Activated CD4-positive, alpha-beta T cell treated with anti-CD3 and anti-CD28 coated beads, Interleukin-2, Interleukin-6, amounts not matched to agents 100 ng/mL and 50 ng/mL, durations not matched to agents 16 hours and 8 hours (primary cell): ENCODE measurements around the gene BRIP1.
"Not testable (repeated sequence)": the region's sequence is repeated elsewhere in the genome, so short reads cannot be mapped to it uniquely, and the experiment has no call there.

Source experiments
- DNase-seq: peaks from one replicate; pipeline ENCODE4 v3.0.0-alpha.2; 2020

The BRIP1 gene

DNA sequence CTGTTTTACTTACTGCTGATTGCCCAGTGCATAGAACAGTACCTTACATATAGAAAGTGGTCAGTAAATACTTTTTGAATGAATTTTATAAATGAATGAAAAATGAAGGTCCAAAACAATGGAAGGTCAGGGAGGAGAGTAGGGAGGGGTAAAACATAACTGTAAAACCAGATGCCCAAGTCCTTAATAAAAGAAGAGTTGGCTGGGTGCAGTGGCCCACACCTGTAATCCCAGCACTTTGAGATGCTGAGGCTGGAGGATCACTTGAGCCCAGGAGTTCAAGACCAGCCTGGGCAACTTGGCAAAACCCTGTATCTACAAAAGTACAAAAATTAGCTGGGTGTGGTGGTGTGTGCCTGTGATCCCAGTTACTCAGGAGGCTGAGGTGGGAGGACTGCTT lies 108.2 kb downstream of the BRIP1 start:
- DNase-seq, result no peak

DNA sequence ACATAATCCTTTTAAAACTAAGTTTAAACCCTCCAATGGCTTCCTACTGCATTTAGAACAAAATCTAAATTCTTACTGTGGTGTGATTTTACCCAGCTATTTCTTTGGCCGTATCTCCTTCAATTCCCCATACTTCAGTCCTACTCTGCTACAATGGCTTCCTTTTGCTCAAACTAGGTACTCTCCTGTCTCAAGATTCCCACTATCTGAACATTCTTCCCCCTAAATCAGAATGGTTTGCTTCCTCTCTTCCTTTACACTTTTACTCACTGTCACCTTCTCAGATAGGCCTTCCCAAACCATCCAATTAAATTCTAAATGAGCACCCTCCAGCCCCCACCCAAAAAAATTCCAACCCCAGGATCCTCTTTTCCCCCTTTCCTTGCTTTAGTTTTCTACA lies 109.2 kb downstream of the BRIP1 start:
- no peak for DNase-seq

DNA sequence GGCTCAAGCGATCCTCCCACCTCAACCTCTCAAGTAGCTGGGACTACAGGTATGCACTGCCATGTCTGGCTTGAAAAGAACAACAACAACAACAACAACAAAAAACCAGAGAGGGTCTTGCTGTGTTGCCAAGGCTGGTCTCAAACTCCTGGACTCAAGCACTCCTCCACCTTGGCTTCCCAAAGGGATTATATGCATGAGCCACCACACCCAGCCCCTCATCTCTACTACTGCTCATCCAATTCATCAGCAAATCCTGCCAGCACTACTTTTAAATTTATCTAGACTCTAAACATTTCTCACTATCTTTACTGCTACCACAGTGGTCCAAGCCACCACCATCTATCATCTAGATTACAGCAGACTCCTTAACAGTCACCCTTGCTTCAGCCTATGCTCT lies 109.6 kb downstream of the BRIP1 start:
- DNase-seq, result no peak

DNA sequence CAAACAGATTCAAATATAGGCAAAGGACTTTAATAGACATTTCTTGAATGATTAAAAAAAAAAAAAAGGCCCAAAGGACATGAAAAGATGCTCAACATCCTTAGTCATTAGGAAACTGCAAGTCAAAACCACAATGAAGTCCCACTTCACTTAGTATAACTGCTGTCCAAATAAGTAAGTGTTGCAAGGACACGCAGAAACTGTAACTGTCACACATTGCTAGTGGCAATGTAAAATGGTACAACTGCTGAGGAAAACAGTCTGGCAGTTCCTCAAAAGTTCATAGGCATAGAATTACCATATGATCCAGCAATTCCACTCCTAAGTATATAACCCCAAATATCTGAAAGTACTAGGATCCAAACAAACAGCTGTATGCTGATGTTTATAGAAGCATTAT lies 112.7 kb downstream of the BRIP1 start:
- DNase-seq, result peak; percentile 65

DNA sequence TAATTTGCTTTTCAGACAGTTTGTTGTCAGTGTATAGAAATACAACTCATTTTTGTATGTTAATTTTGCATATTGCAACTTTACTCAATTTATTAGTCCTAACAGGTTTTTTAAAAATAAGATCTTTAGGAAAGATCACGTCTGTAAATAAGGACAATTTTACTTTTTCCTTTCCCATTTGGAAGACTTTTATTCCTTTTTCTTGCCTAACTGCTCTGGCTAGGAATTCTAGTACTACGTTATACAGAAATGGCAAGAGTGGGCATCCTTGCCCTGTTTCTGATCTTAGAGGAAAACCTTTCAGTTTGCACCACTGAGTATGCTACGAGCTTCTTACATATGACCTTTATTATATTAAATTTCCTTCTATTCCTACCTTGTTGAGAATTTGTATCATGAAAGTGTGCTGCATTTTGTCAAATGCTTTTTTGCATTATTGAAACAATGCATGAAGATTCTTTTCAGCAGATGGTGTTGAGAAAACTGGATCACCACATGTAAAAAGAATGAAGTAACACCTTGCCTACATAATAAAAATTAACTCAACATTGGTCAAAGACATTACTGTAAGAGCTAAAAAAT lies 113.4 kb downstream of the BRIP1 start:
- no peak for DNase-seq

DNA sequence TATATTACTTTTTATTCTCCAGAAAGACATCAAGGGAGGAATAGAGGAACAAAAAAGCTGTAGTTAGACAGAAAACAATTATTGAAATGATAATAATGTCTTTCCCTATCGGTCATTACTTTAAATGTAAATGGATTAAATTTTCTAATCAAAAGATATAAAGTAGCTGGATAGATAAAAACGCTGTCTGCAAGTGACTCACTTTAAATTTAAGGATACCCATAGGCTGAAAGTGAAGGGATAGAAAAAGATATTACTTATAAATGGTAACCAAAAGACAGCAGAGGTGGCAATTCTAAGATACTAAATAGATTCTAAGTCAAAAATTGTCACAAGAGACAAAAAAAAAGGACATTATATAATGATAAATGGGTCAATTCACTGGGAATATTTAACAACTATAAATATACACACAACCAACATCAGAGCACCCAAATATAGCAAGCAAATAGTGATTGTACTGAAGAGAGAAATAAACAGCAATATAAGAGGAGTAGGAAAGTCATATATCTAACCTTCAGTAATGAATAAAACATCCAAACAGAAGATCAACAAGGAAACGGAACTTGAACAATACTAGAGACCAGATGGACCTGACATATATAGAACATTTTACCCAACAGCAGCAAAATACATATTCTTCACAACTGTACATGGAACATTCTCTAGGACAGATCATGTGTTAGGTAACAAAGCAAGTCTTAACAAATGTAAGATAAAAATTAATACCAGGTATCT lies 116.9 kb downstream of the BRIP1 start:
- DNase-seq, result no peak

DNA sequence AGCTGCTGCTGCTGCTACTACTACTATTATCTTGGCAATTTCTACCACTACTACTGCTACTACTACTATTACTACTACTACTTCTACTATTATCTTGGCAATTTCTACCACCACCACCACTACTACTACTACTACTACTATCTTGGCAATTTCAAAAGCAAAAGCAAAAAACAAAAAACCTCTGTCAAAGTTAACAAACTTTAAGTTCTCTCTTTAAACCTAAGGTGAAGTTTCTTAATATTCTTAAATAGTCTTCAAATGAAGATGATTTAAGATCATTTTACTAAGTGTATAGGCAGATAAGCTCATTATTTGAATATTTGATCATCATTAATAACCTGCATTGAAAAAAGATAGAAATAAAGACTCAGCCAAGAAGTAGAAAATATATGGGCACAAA lies 118.5 kb downstream of the BRIP1 start:
- DNase-seq, result no peak

DNA sequence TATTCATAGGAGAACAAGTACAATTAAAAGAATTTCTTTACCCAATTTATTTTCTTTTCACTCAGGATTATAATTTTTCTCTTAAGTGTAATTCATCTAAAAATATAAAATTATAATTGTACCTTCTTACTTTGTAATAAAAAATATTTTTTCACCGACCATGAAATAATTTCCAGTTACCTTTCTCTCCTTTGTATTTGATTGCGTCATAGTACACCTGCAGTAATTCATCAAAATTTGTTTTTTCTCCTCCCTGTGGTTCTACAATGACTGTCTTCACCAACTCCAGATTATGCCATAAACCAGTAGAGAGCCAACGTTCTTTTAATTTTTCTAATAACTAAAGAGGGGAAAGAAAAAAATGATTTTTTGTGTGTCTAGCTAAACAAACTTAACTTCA lies 119.1 kb downstream of the BRIP1 start:
- DNase-seq, result no peak

DNA sequence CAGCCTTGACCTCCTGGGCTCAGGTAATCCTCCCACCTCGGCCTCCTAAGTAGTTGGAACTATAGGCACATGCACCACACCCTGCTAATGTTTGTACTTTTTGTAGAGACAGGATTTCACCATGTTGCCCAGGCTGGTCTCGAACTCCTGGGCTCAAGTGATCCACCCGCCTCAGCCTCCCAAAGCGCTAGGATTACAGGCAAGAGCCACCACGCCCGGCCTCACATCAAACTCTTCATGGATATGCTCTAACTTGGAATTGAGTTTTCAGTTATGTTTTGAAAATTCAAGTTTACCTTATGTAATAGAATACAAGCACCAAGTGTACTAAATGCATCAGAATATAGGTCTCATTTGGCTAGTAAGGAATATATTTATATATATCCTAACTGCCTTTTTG lies 119.6 kb downstream of the BRIP1 start:
- DNase-seq, result no peak

DNA sequence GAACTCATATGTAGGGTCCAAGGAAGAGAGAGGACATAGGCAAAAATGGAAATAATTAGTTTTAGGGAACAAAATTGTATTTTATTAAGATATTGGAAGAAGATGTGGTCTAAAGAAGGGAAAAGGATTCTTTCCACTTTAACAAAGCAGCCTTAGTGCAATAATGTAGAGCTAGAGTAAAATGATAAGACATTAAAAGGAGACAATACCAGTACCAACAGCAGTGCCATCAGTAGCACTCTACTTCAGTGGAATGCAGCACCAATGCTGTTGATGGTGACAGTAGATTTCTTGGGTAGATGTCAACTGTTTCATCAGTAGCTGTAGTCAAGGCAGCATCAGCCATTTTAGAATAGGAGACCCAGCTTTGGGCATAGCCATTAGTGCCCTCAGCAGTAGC lies 124.3 kb downstream of the BRIP1 start:
- DNase-seq, result no peak

DNA sequence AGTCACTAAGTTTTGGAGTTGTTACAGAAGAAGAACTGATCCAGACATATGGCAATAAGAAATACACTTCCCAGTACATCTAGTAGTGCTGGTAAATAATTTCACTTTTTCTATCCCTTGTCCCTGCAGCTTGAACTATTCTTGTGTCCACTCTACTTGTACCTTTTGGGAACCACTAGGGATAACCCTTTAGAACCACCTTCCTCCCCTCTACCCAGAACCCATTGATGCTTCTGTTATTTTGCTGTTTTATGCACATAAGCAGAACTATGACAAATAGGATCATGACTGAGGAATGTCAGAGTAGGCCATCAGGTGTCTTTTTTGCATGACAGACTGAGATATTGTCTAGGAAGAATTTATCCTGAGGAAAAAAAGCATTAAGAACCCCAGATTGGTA lies 125.1 kb downstream of the BRIP1 start:
- DNase-seq, result no peak

DNA sequence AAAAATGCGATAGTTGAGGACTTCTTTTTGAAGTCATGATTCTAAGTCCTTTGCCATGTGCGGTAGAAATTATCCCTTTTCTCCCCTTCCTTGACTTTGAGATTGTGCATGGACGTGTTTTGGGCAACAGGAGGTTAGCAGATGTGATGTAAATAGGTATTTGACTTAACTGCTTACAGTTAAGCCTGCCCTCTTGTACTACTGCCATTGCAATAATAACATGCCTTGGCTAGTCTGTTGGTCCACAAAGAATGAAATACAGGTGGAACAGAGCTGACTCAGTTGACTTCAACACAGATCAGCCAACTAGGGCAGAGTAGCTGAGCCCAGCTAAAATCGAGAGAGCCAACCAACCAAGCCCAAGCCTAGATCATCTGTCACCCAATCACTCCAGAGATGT lies 125.5 kb downstream of the BRIP1 start:
- no peak for DNase-seq

DNA sequence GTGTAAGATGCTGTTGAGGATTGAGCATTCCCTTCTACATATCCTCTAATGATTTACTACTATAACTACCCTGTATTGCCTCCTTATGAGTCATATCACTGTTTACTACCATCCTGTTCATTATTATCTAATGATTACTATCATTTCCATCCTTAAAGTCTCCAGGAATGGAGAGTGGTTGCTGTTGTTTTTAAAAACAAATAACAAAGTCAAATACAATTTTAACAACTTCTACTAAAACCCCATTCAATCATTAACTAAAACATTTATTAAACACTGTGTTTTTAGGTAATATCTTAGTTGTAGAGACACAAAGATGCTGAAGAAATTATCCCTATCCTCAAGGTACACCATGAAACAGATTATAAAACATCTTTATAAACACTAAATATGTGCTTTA lies 126.9 kb downstream of the BRIP1 start:
- no peak for DNase-seq

DNA sequence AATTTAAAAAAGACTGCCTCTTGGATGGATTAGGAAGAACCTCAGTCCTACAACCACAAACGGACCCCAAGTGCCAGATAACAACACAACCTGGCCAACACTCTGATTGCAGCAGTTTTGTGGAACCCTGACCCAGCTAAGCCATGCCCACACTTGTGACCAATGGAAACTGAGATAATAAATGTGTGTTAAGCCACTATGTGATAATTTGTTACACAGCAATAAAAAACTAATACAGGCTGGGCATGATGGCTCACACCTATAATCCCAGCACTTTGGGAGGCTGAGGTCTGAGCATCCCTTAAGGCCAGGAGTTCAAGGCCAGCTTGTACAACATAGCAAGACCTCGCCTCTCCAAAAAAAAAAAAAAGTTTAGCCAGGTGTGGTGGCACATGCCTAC lies 127.5 kb downstream of the BRIP1 start:
- DNase-seq, result no peak

DNA sequence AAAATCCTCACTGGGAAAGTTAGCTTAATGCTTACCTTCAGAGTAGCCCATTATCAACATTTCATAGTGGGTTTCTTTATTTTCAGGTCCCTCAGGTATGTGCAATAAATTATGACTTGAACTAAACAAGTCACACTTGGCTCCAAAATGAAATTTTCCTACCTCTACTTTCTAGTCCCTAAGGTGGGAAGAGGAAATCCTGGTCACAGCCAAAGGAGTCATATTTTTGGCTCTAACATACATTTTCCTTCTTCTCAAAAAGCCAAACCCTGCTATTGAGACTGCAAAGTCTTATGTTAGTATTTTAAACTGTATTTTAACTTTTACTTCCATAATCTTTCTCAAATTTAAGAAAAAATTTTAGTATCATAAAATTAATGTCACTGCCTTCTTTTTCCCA lies 128.9 kb downstream of the BRIP1 start:
- no peak for DNase-seq

DNA sequence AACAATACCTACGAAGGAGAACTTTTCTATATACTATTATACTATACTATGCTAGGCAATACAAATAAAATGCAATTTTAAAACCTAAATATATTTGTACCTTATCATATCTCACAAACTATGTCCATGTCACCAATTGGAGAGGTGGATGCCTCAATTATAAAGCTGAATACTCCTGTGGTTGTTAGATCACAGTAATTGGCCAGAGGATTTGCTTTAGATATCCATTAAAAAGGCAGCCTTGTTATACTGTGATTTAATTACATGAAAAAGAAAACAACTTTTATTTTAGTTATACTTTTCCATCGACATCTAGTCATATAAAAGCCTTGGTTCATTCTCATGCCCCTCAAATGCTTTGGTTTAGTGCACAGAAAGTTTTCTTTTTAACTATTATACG lies 129.3 kb downstream of the BRIP1 start:
- no peak for DNase-seq

DNA sequence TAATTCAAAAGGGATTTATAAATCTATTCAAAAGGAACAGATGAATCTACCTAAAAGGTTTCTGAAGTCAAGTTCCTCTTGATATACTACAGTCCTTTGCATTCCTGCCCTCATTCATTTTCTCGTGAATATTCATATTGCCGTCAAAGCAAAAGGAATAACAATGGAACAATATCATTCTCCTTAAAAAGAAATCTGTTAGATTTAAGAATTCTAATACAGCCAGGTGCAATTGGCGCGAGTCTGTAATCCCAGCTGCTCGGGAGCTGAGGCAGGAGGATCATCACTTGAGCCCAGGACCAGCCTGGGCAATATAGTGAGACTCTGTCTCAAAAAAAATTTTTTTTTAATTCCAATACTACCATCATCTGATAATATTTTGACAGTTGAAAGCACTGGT lies 130.3 kb downstream of the BRIP1 start:
- no peak for DNase-seq

DNA sequence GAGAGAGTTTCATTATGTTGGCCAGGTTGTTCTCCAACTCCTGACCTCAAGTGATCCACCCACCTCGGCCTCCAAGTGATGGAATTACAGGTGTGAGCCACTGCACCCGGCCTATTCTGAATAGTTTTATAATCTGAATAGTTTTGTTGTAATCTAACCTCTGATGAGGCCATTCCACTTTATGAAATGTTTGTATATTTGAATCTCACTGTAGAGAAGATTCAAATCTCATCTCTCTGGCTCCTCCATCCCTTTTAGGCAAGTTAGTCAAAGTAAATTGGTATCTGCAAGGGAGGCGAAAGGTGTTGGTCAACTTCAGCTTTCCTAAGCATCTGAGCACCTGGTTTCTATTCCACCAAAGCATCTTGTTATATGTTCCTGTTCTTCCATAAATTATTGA lies 131.2 kb downstream of the BRIP1 start:
- no peak for DNase-seq

DNA sequence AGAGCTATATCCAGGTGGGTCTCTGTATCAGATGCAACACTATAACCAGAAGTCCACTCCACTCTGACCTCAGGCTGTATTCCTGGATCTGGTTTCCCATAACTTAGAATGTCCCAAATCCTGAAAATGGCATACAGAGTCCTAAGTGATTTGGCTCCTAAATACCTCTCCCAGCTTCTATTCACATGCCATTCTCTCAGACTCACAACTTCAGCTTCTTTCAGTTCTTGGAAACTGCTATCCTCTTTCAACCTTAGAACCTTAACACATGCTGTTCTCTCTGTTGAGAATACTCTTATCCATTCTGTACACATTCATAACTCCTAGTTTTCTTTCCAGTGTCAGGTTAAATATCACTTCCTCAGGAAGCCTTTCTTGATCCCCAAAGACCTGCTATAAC lies 132.0 kb downstream of the BRIP1 start:
- no peak for DNase-seq

DNA sequence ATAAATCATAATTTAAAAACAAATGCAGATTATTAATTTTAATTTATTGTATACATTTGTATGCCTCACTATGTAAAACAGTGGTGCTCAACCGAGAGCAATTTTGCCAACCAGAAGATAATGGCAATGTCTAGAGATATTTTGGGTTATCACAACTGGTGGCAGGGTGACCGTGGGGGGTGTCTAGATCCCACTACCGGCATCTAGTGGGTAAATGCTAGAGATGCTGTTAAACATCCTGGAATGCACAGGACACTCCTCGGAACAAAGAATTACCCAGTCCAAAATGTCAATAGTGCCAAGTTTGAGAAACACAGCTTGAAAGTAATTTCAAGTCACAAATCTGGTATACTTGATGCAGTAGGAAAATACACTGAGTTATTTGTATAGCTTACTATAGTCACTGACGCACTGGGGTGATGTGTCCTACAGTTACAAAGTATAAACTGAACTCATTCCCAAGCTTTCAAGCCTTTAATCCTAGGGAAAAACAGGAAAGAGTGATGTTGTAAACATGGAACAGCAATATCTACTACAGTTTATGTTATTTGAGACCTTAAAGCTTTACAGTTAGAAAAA lies 133.5 kb downstream of the BRIP1 start:
- no peak for DNase-seq

DNA sequence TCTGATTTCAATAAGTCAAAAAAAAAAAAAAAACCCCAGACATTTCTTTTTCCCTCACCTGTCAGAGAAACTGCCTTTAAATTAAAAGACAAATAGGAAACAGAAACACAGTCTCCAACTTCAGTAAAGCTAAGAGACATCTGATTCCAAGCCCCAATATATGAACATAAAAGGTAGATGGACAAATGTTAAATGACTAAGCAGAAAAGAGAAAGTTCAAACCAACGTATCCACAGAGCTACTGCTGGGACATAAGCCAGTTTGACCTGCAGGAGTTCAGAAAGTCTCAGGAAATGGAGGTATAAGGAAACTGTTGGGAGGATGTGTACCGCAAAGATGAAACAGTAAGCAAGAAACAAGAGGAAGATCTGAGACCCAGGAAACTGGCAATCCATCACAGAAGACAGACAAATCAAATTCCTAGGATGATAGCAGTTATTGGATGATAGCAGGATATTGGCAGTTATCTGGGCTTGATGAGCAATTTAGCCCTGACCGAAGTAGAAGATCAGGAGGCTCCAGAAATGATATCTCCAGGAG lies 135.0 kb downstream of the BRIP1 start:
- no peak for DNase-seq

DNA sequence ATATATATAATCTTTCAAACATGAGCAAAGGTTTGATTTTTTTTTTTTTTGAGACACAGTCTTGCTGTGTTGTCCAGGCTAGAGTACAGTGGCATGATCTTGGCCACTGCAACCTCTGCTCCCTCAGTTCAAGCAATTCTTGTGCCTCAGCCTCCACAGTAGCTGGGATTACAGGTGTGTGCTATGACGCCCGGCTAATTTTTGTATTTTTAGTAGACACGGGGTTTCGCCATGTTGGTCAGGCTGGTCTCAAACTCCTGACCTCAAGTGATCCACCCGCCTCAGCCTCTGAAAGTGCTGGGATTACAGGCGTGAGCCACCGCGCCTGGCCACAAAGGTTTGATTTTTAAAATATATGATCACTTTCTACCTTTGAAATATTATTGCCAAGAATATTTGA lies 135.5 kb downstream of the BRIP1 start:
- DNase-seq, result not testable (repeated sequence)

DNA sequence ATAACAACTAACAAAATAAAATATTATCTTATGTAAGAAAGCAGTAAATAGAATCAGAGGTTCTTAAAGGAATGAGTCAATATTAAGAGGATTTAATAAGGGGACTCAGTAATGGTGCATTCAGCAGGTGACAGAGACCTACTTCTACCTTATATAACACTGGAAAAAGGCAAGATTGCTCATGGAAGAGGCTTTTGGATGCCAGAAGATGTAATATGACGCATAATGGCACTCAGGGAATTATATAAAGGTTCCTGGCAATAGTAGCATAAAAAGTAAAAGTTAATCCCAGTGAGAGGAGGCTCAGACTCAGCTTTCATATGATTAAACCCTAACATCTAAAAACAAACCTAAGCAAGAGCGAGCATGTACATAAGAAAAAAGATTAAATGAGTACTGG lies 136.4 kb downstream of the BRIP1 start:
- no peak for DNase-seq

DNA sequence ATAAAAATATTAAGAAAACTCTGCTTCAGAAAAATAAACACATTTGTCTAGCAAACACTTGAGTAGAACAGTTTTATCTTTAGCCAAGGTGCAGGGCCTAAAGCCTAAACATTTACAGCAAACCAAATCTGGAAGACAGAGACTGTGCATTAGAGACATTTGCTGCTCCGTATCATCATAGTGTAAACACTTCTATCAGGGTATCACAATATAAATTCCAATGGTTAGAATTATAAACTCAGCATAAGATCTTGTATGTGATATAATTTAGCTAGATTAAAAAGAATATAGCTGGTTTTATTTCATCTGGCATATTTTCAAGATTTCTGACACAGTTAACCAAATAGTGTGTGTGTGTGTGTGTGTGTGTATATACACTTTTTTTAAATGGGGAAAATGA lies 138.6 kb downstream of the BRIP1 start:
- DNase-seq, result no peak

DNA sequence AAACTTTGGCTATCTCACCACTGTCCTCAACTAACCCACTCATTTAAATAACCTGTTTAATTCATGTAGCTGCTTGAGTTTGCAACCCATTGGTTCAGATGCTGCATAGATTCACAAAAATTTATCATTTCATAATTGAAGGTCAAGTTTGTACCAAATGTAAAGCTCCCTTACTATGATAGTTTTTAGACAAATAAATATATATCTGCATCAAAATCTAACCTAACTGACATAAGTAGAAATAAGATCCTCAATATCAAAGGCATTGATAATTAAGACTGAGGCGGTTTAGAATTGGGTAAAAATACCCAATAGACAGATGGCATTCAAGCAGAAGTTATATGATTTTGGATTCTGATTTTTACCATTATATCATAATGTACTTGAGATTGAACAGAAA lies 139.4 kb downstream of the BRIP1 start:
- no peak for DNase-seq
